OCI-LY3 (cell line): ENCODE measurements around the gene LIMA1.

ENCODE experiments used
- CTCF ChIP-seq: fragments of 200-600, 300-600 bp; sonication (generic); IDR thresholded peaks from 2 replicates; pipeline ENCODE4 v1.5.1; 2014; ENCODE audit warnings: antibody characterized with exemption, low read length, low read depth
- EZH2phosphoT487 ChIP-seq: fragments of 200-600 bp; shearing (Covaris generic); IDR thresholded peaks from 2 replicates; pipeline ENCODE4 v1.6.1; 2018; ENCODE audit warnings: antibody characterized with exemption, mixed run types, low read depth

GRCh38 chr12:50317203-50317602 lies 33.9 kb upstream of the LIMA1 start:
- TF ChIP-seq CTCF (no peak), EZH2phosphoT487 (no peak)
